Hepatocyte (in vitro differentiated cells): ENCODE measurements around the gene ZDHHC14. TPM values are rescaled to one million over a fixed set of nuclear protein-coding genes. Genes with fewer than 3 reads are reported as not detected.

Experiments
- DNase-seq: peaks from one replicate; pipeline ENCODE4 v3.0.0-alpha.2; 2016; ENCODE audit warnings: low spot score
- H2AFZ ChIP-seq: fragments of 200-600 bp; sonication (generic); 2 replicates; pipeline ENCODE4 v1.6.0; 2016; ENCODE audit warnings: antibody characterized with exemption, mild to moderate bottlenecking
- H3K27ac ChIP-seq: fragments of 200-600 bp; sonication (generic); 2 replicates; pipeline ENCODE4 v1.5.1; 2016; ENCODE audit warnings: mild to moderate bottlenecking
- H3K27me3 ChIP-seq: fragments of 200-600 bp; sonication (generic); 2 replicates; pipeline ENCODE4 v1.6.1; 2016
- H3K36me3 ChIP-seq: fragments of 200-600 bp; sonication (generic); replicated peaks from 2 replicates; pipeline ENCODE4 v1.5.1; 2016; ENCODE audit warnings: low read depth; ENCODE audit not compliant: insufficient read depth
- H3K4me1 ChIP-seq: fragments of 200-600 bp; sonication (generic); 2 replicates; pipeline ENCODE4 v1.5.1; 2016; ENCODE audit warnings: mild to moderate bottlenecking, moderate library complexity; ENCODE audit not compliant: insufficient read depth
- H3K4me2 ChIP-seq: fragments of 200-600 bp; sonication (generic); 2 replicates; pipeline ENCODE4 v1.6.0; 2016
- H3K4me3 ChIP-seq: fragments of 200-600 bp; sonication (generic); 2 replicates; pipeline ENCODE4 v1.5.1; 2016; ENCODE audit warnings: mild to moderate bottlenecking
- H3K79me2 ChIP-seq: fragments of 200-600 bp; sonication (generic); 2 replicates; pipeline ENCODE4 v1.6.0; 2017; ENCODE audit warnings: mild to moderate bottlenecking
- H3K9me2 ChIP-seq: fragments of 200-600 bp; sonication (generic); replicated peaks from 2 replicates; pipeline ENCODE4 v1.6.0; 2017; ENCODE audit warnings: mild to moderate bottlenecking; ENCODE audit not compliant: insufficient read depth
- H3K9me3 ChIP-seq: fragments of 200-600 bp; sonication (generic); 2 replicates; pipeline ENCODE4 v1.5.1; 2016; ENCODE audit warnings: low read depth, mild to moderate bottlenecking
- H4K20me1 ChIP-seq: fragments of 200-600 bp; sonication (generic); 2 replicates; pipeline ENCODE4 v1.6.0; 2016; ENCODE audit warnings: mild to moderate bottlenecking; ENCODE audit not compliant: insufficient read depth, poor library complexity, severe bottlenecking
- CTCF ChIP-seq: fragments of 200-600 bp; sonication (generic); IDR thresholded peaks from 2 replicates; pipeline ENCODE4 v1.5.1; 2016; ENCODE audit warnings: antibody characterized with exemption, mild to moderate bottlenecking; ENCODE audit not compliant: poor library complexity
- EZH2 ChIP-seq: fragments of 200-600 bp; sonication (generic); IDR thresholded peaks from 2 replicates; pipeline ENCODE4 v1.6.1; 2016; ENCODE audit warnings: antibody characterized with exemption, mild to moderate bottlenecking, borderline replicate concordance
- EZH2phosphoT487 ChIP-seq: fragments of 200-600 bp; sonication (generic); IDR thresholded peaks from one replicate; pipeline ENCODE4 v1.6.1; 2018; ENCODE audit warnings: antibody characterized with exemption, mild to moderate bottlenecking, low read depth, moderate library complexity; ENCODE audit not compliant: unreplicated experiment, severe bottlenecking
- WGBS: methylation state at CpG from one replicate; pipeline ENCODE4 v1.1.6; 2016; ENCODE audit warnings: low lambda C conversion rate; ENCODE audit errors: missing lambda C conversion rate; 5-methylcytosine and 5-hydroxymethylcytosine counted together
- polyA plus RNA-seq: library from polyadenylated mRNA; unstranded; fragments of >200 nt; fragmentation: Nextera tagmentation; extraction: Ambion mirVana; gene quantifications from 2 replicates; pipeline ENCODE4 v1.2.1, GENCODE V29; 2016
- total RNA-seq: library from RNA; depleted of rRNA; stranded (reverse); fragments of >200 nt; gene quantifications from 2 replicates; pipeline ENCODE4 v1.2.3, GENCODE V29; 2014

ZDHHC14 gene
- total and polyA plus RNA-seq, 2 experiments from 2014 or later, result 11.8 to 25.2 TPM

DNA sequence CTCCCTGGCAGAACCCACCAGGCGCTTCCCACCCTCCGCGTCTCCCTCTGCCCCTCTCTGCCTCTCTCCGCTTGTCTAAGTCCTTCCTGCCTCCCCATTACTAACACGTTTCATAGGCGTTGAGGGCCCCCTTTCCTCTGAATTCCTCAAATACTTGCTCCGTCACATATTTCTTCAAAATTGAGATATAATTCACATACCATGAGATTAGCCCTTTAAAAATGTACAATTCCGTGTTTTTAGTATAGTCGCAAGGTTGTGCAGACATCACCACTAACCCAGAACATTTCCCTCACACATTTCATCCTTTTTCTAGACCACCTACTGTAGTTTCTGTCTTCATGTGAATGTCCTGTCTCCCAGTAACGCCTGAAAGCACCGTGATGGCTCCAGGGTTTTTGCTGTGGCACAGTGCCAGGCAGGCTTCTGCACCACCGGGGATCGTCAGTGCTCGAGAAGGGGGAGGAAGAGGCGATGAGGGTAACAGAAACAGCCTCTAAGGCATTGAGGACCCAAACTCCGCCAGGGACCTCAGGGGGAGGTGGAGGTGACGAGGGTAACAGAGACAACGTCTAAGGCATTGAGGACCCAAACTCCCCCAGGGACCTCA is 300.2 kb downstream of the ZDHHC14 start:
- TF ChIP-seq EZH2phosphoT487, result no peak
- no peak for TF ChIP-seq EZH2
- Histone ChIP-seq H4K20me1 (no peaks in the 10 kb centered on the region), H3K36me3 (no peaks in the 10 kb centered on the region), H2AFZ (no peak overlapping the region), H3K4me3 (no peak overlapping the region), H3K4me2 (no peak overlapping the region), H3K9me3 (no peaks in the 10 kb centered on the region), H3K4me1 (peaks cover 5% of the 10 kb centered on the region), H3K27me3 (no peaks in the 10 kb centered on the region), H3K9me2 (no peaks in the 10 kb centered on the region), H3K79me2 (no peaks in the 10 kb centered on the region), H3K27ac (no peak overlapping the region)
- DNase-seq, result no peak
- WGBS, result 77% methylated on average over 18 of the region's 18 CpGs

- no peaks in the 10 kb centered on the region for H3K9me3 ChIP-seq
- H3K27me3 ChIP-seq, result no peaks in the 10 kb centered on the region
- DNase-seq, result no peak
- no peak overlapping the region for H3K4me3 ChIP-seq
- TF ChIP-seq EZH2, result no peak
- TF ChIP-seq EZH2phosphoT487, result no peak
- no peak for TF ChIP-seq CTCF
- no peak overlapping the region for H3K4me2 ChIP-seq
- no peaks in the 10 kb centered on the region for H3K79me2 ChIP-seq
- H2AFZ ChIP-seq, result no peak overlapping the region
- H3K36me3 ChIP-seq, result no peaks in the 10 kb centered on the region
- H3K27ac ChIP-seq, result peak overlapping the region; percentile 24
- whole genome bisulfite sequencing, result 77% methylated on average over 7 of the region's 7 CpGs
- peaks cover 5% of the 10 kb centered on the region for H3K4me1 ChIP-seq
- no peaks in the 10 kb centered on the region for H4K20me1 ChIP-seq
- H3K9me2 ChIP-seq, result no peaks in the 10 kb centered on the region
These were observed 302.0 kb downstream of the ZDHHC14 start for GRCh38 chr6:157682856-157683481.

- no peaks in the 10 kb centered on the region for H3K9me3 ChIP-seq
- H4K20me1 ChIP-seq, result no peaks in the 10 kb centered on the region
- peaks cover 9% of the 10 kb centered on the region for H3K4me1 ChIP-seq
- 89% methylated on average over 8 of the region's 8 CpGs for WGBS
- H3K27ac ChIP-seq, result no peak overlapping the region
- H3K9me2 ChIP-seq, result no peaks in the 10 kb centered on the region
- H3K79me2 ChIP-seq, result no peaks in the 10 kb centered on the region
- no peak overlapping the region for H2AFZ ChIP-seq
- no peak overlapping the region for H3K4me2 ChIP-seq
- no peaks in the 10 kb centered on the region for H3K27me3 ChIP-seq
- no peak overlapping the region for H3K4me3 ChIP-seq
- DNase-seq, result no peak
- no peaks in the 10 kb centered on the region for H3K36me3 ChIP-seq
- no peak for TF ChIP-seq EZH2phosphoT487
- no peak for TF ChIP-seq CTCF
- no peak for TF ChIP-seq EZH2
These were observed 302.7 kb downstream of the ZDHHC14 start for GRCh38 chr6:157683707-157684106.

- no peak for DNase-seq
- no peaks in the 10 kb centered on the region for H3K36me3 ChIP-seq
- H3K27me3 ChIP-seq, result no peaks in the 10 kb centered on the region
- 85% methylated on average over 12 of the region's 12 CpGs for WGBS
- H3K4me2 ChIP-seq, result no peak overlapping the region
- no peak overlapping the region for H2AFZ ChIP-seq
- H3K9me3 ChIP-seq, result no peaks in the 10 kb centered on the region
- H3K79me2 ChIP-seq, result no peaks in the 10 kb centered on the region
- H3K9me2 ChIP-seq, result no peaks in the 10 kb centered on the region
- no peak for TF ChIP-seq CTCF
- no peak for TF ChIP-seq EZH2phosphoT487
- TF ChIP-seq EZH2, result no peak
- peaks cover 10% of the 10 kb centered on the region for H3K4me1 ChIP-seq
- H4K20me1 ChIP-seq, result no peaks in the 10 kb centered on the region
- no peak overlapping the region for H3K27ac ChIP-seq
- no peak overlapping the region for H3K4me3 ChIP-seq
These were observed 303.8 kb downstream of the ZDHHC14 start for GRCh38 chr6:157684620-157685299.
